Mucosa of gallbladder (tissue), 1 donor: ENCODE results near the gene SATB2. TPM values are rescaled to one million over a fixed set of nuclear protein-coding genes. Genes with fewer than 3 reads are reported as not detected.

ENCODE experiments used
- DNase-seq: peaks from one replicate; pipeline ENCODE4 v3.0.0-alpha.2; 2020; ENCODE audit warnings: low spot score
- total RNA-seq: library from RNA; stranded (reverse); gene quantifications from one replicate; pipeline ENCODE4 v1.2.1, GENCODE V29; 2021
- donor health status: DM: no; HTN: no; CAD: no.

Gene SATB2
- total RNA-seq, 1 donor from 2014 or later, result 6.4 TPM

DNA sequence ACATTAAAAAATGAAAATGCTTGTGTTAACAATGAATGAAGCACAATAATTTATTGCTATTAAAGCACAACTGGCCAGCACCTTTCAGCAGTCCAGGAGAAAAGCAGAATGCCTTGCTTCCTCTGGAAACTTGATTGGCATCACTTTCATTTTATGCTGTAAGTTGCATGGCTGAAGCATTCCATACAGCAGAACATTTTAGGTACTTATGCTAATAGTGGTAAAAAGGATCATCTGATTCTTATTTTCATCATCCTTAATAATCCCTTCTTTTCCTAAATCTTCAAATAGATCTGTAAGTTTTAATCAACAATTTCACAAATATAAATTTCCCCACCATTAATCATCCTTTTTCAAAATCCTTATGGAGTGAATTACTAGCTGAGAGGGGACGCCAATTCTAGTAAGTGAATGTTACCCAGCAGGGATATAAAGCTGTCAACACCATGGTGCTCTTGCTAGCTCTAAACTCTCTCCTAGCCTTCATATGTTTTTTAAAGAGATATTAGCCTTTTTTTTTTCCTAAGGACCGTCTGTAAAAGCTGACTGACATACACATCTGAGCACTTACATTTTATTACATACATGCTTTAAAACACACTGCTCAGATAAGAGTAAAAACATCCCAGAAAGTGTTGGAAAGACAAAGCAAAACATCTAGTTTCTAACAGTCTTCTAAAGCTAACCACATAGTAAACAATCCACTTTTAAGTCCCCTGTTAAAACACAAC lies 5.3 kb downstream of the SATB2 start:
- DNase-seq, result no peak

DNA sequence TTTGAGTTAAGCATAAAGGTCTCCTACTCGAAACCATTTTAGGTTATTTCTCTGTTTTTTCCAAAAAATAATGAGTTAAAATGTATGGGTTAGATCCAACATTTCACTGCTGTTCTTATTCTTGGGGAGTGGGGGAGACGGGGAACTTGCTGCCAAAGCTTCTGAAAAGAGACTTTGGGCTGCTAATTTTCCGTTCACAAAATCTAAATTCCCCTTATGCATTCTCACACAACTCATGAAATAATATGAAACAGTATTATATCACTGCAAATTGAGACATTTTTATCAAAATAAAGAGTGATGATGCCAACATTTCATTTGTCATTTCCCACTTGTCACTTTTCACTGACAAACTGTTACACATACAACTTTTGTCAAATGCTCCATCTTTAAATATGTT lies 7.8 kb downstream of the SATB2 start:
- DNase-seq, result no peak

DNA sequence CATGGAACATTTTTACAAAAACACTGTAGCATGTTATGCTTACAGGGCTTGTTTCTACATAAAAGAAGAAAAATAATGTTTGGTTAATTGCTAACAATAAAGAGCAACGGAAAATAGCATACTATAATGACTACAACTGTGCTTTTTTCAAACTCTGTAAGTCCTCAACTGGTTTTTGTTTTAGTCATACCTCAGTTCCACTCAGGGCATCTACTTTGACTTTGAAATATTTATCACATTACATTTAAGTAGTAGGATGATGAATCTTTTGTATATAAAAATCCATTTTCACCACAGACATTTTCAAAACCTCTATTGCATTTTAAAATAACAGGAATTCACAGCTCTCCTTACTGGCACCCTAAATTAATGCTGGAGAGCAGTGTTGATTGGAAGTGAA lies 8.3 kb downstream of the SATB2 start:
- DNase-seq, result no peak

DNA sequence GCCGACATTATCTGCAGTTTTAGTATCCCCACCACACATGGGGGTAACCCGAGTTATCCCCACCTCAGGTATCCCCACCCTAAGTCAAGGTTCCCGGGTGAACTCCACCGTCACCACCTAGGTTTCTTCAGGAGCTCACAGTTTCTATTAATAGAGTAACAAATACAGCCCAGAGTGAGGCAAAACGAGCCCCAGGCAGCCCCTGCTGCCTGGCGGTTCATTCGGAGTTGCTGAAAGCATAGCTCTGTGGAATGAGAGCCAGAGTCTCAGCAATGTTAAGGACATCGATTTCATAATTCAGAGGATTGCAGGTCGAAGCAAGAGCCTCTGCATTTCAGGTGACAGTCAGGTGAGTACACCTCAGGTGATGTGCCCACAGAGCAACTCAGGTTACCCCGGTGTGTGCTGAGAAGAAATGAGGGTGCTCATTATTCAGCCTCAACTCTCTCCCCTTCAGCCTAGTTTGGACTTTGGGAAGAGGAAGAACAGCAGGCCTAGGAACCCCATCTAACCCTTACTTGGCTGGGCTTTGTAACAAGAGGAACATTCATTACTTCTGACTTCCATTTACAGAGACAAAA lies 10.7 kb downstream of the SATB2 start:
- DNase-seq, result no peak

DNA sequence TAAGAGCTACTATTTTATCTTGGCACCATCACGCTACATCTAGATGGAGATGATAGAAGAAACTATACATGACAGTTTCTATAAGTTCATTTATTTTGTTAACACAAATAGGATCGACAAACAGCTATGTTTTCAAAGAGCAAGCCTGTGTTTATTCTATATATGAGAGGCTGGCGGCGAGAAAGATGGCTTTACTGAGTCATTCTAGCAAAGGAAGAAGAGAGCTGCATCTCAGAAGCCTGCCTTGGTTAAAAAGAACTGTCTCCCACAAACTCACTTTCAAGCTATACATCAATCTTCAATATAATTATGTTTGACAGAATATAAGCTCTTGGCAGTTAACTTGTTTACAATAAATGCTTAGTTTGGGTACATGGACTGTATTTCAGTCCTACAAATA lies 13.0 kb downstream of the SATB2 start:
- no peak for DNase-seq

DNA sequence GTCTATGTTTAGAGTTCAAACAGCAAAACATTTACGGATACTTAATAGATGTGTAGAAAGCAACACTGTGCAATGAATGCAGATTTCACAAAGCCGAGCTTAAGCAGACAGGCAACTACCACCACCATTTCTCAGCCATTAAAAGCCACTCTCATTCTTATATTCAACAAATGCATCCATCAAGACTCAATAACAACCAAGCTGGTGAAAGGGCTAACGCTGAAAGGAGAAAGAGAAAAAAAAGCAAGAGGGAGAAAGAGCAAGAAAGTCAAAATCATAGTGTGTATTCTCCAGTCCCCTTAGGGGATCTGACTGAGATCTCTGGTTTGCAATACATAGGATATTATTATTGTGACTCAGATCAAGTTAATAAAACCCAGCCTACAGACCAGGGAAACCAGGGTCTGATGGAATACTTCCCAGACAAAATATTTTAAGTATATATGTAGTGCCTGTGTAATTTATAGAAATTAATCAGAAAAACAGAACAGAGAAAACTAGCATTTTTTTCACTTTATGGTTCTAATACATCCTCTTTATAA lies 14.1 kb downstream of the SATB2 start:
- DNase-seq, result no peak

DNA sequence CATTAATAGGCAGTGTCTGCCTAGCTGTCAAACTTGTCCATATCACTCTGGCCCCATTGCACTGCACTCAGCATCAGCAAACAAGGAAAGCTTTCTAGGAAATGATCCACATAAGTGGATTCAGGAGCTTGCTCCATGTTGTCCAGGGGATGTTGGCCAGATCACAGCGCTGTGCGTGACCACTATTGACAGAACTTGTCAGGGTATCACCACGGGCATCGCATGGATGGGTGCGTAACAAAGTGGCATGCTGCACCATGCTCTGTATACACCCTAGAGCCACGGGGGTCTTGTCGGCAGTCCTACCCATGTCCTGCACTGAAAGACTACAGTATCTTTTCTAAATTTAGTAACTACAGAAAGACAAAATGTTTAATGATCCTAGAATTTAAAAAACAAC lies 15.6 kb downstream of the SATB2 start:
- no peak for DNase-seq

DNA sequence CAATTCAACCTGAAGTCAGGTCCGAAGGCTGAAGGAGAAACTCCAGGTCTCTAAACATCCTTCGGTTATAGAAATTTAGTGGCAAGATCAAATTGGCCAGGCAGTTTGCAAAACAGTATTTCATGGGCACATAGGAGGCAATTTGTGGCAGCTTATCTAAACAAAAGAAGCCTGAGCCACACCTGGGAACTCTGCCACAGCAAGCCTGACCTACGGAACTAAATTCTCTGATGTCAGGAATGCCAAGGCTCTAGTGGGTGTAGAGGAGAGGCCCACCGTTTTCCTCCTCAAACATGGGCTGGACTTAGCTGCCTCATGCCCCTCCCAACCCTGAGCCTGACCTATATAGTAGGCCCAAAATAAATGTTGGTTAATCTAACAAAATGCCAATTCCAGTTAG lies 16.0 kb downstream of the SATB2 start:
- no peak for DNase-seq

DNA sequence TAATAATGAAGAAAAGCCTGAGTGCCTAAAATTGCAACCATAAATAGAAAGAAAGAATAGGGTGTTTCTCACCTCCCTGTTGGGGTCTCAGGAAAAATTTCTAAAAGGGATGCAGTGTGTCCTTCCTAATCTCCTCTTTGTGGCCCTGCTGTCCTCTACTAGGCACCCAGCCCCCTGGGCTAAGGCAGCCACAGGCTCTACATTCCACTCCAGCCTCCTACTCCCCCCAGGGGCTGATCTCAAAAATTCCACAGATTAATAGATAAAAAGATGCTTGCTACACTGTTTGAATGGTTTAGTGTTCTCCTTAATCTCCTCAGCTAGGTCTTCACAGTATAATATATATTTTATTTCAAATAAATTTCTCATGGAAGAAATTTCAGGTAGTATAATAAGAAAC lies 17.6 kb downstream of the SATB2 start:
- DNase-seq, result no peak

DNA sequence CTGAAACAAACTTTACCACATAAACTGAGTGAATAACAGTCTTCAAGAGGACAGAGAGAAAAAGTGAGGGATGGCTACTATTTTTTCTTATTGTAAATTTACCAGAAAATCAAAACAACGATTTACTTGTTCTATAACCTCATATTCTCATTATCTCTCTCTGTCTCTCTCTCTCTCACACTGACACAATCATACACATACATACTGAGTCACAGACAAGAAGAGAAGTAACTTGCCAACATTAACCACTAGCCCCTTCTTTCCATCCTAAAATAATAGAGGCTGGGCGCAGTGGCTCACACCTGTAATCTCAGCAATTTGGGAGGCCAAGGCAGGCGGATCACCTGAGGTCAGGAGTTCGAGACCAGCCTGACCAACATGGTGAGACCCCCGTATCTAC lies 18.2 kb downstream of the SATB2 start:
- DNase-seq, result no peak

DNA sequence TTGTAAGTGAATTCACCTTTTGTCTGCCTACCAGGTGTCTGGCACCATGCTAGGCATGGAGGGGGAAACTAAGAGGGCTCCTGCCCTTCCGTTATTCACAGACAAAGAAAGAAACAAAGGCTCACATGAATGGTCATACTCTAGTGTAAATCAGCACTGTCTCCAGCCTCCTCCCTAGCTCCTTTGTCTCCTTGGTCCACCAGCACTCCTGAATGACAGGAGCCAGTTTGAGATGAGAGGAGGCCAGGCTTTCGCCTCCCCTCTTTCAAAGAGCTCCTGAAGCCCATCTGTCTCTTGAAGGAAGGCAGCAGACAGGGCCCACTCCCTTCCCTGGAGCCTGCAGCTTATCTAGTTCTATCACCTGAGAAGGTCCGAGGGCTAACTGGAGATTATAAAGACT lies 18.7 kb downstream of the SATB2 start:
- DNase-seq, result no peak

DNA sequence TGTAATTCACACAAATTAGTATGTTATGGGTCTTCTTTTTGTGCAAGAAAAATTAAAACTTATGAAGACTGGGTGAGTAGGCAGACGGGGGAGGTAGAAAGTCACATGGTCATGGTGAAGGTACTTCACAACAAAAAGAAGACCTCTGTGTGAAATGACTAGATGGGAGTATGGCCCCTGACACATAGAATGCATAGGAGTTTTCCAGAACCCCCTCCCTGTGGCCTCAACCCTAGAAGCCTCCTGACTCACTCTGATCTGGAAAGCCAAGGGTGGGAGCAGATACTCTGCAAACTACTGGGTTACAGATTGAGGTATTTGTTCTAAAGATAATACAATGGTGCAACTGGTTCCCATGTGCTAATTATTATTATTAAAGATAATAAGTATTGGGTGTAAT lies 23.2 kb downstream of the SATB2 start:
- DNase-seq, result no peak

DNA sequence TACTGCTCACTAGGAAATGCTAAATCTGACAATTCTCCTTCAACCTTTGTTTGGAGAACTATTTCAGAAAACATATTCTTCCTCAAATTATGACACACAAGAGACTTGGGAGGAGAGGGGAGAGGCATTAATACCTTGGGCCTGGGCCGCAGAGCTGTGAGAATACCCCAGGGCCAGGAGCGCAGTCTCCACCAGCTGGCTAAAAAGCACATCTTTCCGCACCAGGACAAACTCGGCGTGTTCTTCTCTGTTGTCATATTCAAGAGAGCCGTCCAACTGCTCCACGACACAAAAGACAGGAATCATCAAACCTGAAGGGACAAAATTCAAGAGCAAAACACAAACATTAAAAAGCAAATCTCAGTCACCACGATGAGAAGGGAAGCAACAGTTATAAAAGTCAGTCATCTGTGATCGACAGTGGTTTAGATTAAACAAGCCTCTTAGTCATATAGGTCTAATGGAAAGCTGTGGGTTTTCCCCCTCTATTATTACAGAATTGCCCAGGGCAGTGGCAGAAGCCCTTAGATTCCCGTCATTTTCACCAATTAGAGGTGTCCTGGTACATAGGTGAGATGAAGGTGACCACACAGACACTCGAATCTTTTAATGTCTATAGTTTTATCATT lies 24.4 kb downstream of the SATB2 start:
- DNase-seq, result no peak

DNA sequence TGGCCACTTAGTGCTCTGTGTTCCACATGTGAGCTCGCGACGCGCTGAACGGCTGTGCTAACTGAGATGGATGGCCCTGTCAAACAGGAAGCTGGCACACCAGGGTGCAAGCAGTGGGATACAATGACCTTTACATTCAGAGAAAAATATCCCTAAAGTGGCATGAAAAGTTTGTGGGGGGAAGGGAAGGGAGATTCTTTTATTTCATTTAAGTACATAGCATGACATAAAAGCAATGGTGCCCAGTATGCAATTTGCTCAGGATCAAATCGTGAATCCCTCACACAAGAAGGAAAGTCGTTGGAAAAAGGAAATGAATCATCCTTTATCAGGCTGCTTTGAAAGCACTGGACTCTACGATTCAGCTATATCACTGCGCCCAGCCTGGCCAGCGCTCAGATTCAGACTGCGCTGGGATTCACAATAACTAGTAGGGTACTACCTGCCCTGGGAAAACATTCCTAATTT lies 26.0 kb downstream of the SATB2 start:
- DNase-seq, result no peak

DNA sequence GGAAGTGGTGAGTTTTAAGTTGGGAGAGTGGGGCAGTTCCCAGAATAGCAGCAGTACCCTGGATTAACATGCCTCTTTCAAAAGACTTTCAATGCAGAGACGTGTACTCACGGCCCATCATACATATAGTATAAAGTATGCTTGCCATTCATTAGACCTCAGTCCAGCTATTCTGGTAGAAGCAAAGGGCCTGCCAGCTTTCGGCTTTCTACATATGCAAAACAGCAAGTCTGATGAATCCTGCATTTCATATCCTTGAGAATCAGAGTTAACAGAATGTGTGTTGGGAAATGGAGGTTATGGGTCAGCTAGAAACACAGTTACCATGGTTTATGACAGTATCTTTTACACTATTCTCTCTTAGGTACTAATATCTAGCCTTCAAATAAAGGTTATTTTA lies 27.5 kb downstream of the SATB2 start:
- DNase-seq, result no peak

DNA sequence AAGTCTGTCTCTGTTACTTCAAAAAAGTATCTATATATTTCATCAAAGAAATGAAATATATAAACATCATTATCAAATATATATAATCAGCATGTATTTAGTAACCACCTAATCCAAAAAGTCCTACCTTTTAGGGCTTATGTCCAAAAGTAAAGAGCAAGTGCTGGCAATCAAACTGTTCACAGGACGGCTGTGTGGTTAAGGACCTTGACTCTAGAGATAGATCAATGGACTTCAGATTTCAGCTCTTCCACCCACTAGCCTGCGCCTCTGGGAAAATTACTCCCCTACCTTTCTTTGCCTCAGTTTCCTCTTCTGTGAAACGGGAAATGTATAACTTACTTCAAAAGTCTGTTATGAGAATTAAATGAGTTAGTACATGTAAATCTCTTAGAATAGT lies 29.4 kb downstream of the SATB2 start:
- no peak for DNase-seq

DNA sequence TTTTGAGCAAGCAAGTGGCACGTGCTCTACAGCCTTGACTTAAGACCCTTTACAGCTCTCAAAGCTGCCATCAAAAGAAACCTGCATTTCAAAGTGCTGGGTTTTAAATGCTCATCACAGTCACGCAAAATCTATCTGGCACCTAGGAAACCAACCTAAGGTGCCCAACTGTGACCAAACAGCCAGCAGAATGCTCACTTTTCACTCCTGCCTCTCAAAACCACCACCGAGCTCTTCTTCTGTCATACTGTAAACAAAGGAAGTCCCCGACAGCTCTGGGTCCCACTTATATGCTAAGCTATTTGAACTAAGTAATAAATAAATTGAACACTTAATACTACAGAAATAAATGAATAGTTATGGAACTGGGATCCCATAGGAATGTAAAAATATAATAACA lies 33.6 kb downstream of the SATB2 start:
- no peak for DNase-seq

DNA sequence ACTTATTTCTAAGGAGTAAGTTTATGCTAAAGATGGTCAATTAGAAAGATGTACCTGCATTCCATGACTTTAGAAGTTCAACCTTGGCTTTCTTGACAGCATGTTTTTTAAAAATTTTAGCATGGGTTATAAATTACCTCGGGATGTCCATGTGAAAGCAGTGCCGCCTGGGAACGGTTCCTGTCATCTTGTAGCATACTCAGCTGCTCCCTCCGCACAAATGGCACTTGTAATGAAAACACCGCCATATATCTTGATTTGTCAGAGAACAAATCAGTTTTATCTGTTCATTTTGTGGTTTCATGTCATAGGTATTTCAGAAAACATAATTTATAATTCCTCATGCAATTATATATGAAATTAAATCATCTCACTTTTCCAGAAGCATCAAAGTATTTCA lies 38.3 kb downstream of the SATB2 start:
- DNase-seq, result no peak

DNA sequence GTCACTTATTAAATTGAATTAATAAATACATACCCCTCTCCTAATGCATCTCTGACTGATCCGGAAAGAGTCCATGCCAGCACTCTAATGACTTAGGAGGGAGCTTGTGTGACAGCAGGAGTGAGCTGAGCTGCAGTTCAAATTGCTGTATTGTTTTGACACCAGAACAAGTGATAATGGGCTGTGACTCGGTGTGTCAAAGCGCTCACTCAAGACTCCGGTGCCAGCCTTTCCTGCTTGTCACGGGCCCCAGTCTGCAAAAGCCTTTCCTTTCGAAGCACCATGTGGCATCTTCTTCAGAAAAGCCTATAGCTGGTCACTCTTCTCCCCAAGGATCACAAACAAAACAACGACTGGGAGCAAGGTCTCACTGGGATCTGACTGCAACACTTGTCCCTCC lies 43.3 kb downstream of the SATB2 start:
- DNase-seq, result no peak

DNA sequence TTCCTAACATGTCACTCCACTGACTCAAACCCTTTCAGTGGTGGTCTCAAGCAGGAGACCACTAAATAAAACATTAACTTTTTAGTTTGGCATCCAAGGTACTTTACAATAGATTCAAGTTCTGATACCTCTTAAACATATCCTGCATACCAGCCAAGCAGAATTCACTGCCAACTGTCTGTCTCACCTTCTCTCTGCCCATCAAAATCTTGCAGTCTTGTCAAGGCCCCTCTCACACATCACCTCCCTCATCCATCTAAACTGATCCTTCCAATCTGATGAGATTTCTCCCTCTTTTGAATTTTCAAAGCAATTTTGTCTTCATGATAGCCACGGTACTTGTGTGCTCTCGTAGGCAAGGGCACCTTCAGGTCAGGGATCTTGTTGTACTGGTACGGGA lies 43.7 kb downstream of the SATB2 start:
- no peak for DNase-seq

DNA sequence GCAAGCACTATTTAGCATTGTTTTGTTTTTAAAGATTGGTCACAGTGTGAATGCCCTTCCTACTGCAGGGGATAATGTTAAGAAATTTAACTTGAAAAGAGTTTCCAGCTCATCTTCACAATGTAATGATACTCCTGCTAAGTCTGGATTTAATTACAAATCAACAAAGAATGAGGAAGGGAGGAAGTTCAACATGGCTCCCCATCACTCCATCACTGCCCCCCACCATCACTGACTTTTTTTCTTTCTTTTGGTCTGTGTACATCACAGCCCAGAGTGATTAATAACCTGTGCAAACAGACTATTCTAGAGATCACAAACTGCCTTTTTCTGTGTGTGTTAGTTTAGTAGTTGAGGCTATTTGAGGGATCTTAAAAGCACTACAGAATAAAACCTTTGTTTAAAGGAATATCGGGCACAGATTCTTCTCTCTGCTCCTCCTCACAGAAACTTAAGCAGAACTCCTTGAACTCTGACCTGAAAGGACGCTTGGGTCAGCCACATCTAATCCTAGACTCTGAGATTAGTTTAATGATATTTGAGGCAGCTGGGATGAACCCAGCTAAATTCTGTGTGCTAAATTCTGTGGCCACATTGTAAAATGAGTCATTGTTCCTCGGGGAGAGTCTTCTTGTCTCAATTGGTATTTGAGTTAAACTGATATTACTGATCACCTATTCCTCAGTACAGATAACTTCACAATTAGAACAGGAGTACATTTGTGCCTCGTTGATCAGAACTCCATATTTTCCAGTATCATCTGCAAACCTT lies 47.8 kb downstream of the SATB2 start:
- no peak for DNase-seq

DNA sequence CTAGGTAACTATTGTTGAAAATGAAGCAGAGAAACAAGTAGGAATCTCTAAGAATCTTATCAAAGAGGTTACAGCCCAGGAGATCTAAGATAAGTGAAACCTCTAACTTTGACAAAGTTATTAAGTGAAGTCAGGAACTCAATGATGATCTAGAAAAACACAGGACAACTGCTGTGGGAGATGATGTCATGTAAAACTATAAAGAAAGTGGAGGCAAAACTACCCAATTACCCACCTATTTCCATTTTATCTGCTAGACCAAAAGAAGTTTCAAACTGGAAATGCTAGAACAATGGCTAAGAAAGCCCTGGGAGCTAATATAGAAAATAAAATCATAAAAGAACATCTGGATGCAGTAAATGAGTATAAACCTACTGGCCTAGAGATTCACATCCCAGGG lies 50.3 kb downstream of the SATB2 start:
- no peak for DNase-seq
